HepG2 (cell line): ENCODE measurements around the gene FAM131C. TPM values are rescaled to one million over a fixed set of nuclear protein-coding genes. Genes with fewer than 3 reads are reported as not detected.
A peak's percentile ranks its signal among the peaks of the same experiment; 100 is the strongest.

ENCODE experiments used
- BCL6 ChIP-seq: IDR thresholded peaks from 2 replicates; pipeline ENCODE4 v1.6.1; 2016; ENCODE audit warnings: missing genetic modification reagents, missing compliant biosample characterization
- GPN1 ChIP-seq: sonication (generic); formaldehyde crosslinking; IDR thresholded peaks from 2 replicates; pipeline ENCODE4 v1.5.1; 2020; ENCODE audit warnings: missing genetic modification reagents, borderline replicate concordance
- KLF16 ChIP-seq, 2 experiments: sonication (generic) in 1 of 2; formaldehyde crosslinking in 1 of 2; IDR thresholded peaks; 2 replicates each; pipeline versions ENCODE4 v1.6.1 to v1.8.0; 2016 to 2023; ENCODE audit warnings: missing genetic modification reagents in 2 of 2, missing compliant biosample characterization in 1 of 2
- NCOA5 ChIP-seq: sonication (generic); formaldehyde crosslinking; IDR thresholded peaks from 2 replicates; pipeline ENCODE4 v1.4.0; 2020; ENCODE audit warnings: missing genetic modification reagents
- NR1H2 ChIP-seq: sonication (generic); formaldehyde crosslinking; IDR thresholded peaks from 2 replicates; pipeline ENCODE4 v1.8.1; 2022; ENCODE audit warnings: low read depth, missing genetic modification reagents, borderline replicate concordance
- PLRG1 ChIP-seq: fragments of 450-650 bp; conservative IDR thresholded peaks from 2 replicates; pipeline ENCODE4 v1.6.1; 2016
- POLR2AphosphoS5 ChIP-seq: IDR thresholded peaks from 2 replicates; pipeline ENCODE4 v1.6.1; 2012; ENCODE audit warnings: low read depth, low read length
- SIN3A ChIP-seq: IDR thresholded peaks from 2 replicates; pipeline ENCODE4 v1.6.1; 2011; ENCODE audit warnings: low read depth, mild to moderate bottlenecking, control low read depth, low read length, borderline replicate concordance
- SMARCC2 ChIP-seq: fragments of 450-650 bp; IDR thresholded peaks from 2 replicates; pipeline ENCODE4 v1.6.1; 2017; ENCODE audit warnings: antibody characterized with exemption, mild to moderate bottlenecking
- SNRNP70 ChIP-seq: fragments of 200-400 bp; formaldehyde crosslinking; IDR thresholded peaks from 2 replicates; pipeline ENCODE4 v1.6.1; 2017; ENCODE audit warnings: mild to moderate bottlenecking, low read depth, low read length, moderate library complexity
- TAF15 ChIP-seq: fragments of 200-400 bp; formaldehyde crosslinking; IDR thresholded peaks from one replicate; pipeline ENCODE4 v1.6.1; 2018; ENCODE audit warnings: mild to moderate bottlenecking, low read depth, low read length; ENCODE audit not compliant: poor library complexity, severe bottlenecking
- YEATS2 ChIP-seq: sonication (generic); formaldehyde crosslinking; IDR thresholded peaks from 2 replicates; pipeline ENCODE4 v1.4.0; 2020; ENCODE audit warnings: missing genetic modification reagents, borderline replicate concordance
- ZFP36L1 ChIP-seq: sonication (generic); formaldehyde crosslinking; IDR thresholded peaks from 2 replicates; pipeline ENCODE4 v1.8.0; 2022; ENCODE audit warnings: mild to moderate bottlenecking, missing genetic modification reagents, moderate library complexity
- ZNF224 ChIP-seq: sonication (generic); formaldehyde crosslinking; IDR thresholded peaks from 2 replicates; pipeline ENCODE4 v1.5.0; 2020; ENCODE audit warnings: mild to moderate bottlenecking, missing genetic modification reagents
- ZNF446 ChIP-seq: sonication (generic); formaldehyde crosslinking; IDR thresholded peaks from 2 replicates; pipeline ENCODE4 v1.5.0; 2020; ENCODE audit warnings: mild to moderate bottlenecking, missing genetic modification reagents
- ZNF616 ChIP-seq: sonication (generic); formaldehyde crosslinking; IDR thresholded peaks from 2 replicates; pipeline ENCODE4 v1.5.0; 2020; ENCODE audit warnings: low read depth, mild to moderate bottlenecking, missing genetic modification reagents
- ZNF724P ChIP-seq: sonication (generic); formaldehyde crosslinking; IDR thresholded peaks from 2 replicates; pipeline ENCODE4 v1.8.0; 2022; ENCODE audit warnings: missing genetic modification reagents, borderline replicate concordance
- polyA plus RNA-seq, 8 experiments: library from polyadenylated mRNA; depleted of rRNA in 3 of 8; stranded (reverse) in 7 of 8; unstranded in 1 of 8; fragments of >200 nt; fragmentation: Illumina TruSeq in 4 of 8; extraction: Trizol in 4 of 8; gene quantifications; 2 replicates each; pipeline versions ENCODE4 v1.2.1 to v1.2.3, GENCODE V29; 2011 to 2016; ENCODE audit warnings: low read depth in 4 of 8, missing spikeins in 1 of 8, mixed read lengths in 1 of 8; ENCODE audit not compliant: insufficient read depth in 1 of 8
- total RNA-seq, 5 experiments: library from RNA; depleted of rRNA; stranded (reverse); fragments of >200 nt; fragmentation: Illumina TruSeq; extraction: Trizol; gene quantifications; 2 replicates each; pipeline ENCODE4 v1.2.3, GENCODE V29; 2016; ENCODE audit warnings: low read depth in 1 of 5
- TF ChIP-seq, protein P1 (sequence below): sonication (generic); formaldehyde crosslinking; IDR thresholded peaks from 2 replicates; pipeline ENCODE4 v1.5.0; 2020; ENCODE audit warnings: missing genetic modification reagents
- TF ChIP-seq, protein P2 (sequence below): sonication (generic); formaldehyde crosslinking; IDR thresholded peaks from 2 replicates; pipeline ENCODE4 v1.4.0; 2020; ENCODE audit warnings: missing genetic modification reagents
- TF ChIP-seq, protein P3 (sequence below): sonication (generic); formaldehyde crosslinking; IDR thresholded peaks from 2 replicates; pipeline ENCODE4 v1.4.0; 2020; ENCODE audit warnings: missing genetic modification reagents

The FAM131C gene
- total and polyA plus RNA-seq, 2 of the 13 experiments (the other 11 are each of a cell fraction or from before 2014, with no cell fraction given): 0.07 TPM; not detected in 1

DNA sequence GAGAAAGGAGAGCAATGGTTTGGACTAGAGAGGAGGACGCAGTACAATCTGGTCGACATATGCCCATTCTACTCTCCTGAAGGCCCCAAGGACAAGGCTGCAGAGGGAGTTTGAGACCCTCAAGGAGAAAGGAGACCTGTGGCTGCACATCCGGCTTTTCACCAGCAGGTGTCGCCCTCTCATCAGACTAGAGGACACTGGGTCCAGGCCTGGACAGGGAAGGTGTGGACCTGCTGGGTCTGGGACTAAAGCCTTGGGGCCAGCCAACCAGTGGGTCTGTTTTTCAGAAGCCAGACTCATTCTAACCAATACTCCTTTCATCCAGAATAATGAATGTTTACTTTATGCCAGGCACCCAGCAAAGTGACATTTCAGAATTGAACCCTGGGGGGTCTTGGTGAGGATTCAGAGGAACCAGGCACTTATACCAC, 64.4 kb downstream of the FAM131C start (continued):
- no peak for TF ChIP-seq ZFP36L1 (CRISPR knock-in tag)
- TF ChIP-seq SIN3A: no peak
- TF ChIP-seq KLF16 (CRISPR knock-in tag; IDR thresholded peaks at IDR 0.05): 0 out of 4 replicates have a peak, but pooled peaks of 1 of the 2 experiments have one; percentile 49
- TF ChIP-seq, protein P1, sequence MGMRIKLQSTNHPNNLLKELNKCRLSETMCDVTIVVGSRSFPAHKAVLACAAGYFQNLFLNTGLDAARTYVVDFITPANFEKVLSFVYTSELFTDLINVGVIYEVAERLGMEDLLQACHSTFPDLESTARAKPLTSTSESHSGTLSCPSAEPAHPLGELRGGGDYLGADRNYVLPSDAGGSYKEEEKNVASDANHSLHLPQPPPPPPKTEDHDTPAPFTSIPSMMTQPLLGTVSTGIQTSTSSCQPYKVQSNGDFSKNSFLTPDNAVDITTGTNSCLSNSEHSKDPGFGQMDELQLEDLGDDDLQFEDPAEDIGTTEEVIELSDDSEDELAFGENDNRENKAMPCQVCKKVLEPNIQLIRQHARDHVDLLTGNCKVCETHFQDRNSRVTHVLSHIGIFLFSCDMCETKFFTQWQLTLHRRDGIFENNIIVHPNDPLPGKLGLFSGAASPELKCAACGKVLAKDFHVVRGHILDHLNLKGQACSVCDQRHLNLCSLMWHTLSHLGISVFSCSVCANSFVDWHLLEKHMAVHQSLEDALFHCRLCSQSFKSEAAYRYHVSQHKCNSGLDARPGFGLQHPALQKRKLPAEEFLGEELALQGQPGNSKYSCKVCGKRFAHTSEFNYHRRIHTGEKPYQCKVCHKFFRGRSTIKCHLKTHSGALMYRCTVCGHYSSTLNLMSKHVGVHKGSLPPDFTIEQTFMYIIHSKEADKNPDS (CRISPR knock-in tag): no peak
- TF ChIP-seq, protein P2, sequence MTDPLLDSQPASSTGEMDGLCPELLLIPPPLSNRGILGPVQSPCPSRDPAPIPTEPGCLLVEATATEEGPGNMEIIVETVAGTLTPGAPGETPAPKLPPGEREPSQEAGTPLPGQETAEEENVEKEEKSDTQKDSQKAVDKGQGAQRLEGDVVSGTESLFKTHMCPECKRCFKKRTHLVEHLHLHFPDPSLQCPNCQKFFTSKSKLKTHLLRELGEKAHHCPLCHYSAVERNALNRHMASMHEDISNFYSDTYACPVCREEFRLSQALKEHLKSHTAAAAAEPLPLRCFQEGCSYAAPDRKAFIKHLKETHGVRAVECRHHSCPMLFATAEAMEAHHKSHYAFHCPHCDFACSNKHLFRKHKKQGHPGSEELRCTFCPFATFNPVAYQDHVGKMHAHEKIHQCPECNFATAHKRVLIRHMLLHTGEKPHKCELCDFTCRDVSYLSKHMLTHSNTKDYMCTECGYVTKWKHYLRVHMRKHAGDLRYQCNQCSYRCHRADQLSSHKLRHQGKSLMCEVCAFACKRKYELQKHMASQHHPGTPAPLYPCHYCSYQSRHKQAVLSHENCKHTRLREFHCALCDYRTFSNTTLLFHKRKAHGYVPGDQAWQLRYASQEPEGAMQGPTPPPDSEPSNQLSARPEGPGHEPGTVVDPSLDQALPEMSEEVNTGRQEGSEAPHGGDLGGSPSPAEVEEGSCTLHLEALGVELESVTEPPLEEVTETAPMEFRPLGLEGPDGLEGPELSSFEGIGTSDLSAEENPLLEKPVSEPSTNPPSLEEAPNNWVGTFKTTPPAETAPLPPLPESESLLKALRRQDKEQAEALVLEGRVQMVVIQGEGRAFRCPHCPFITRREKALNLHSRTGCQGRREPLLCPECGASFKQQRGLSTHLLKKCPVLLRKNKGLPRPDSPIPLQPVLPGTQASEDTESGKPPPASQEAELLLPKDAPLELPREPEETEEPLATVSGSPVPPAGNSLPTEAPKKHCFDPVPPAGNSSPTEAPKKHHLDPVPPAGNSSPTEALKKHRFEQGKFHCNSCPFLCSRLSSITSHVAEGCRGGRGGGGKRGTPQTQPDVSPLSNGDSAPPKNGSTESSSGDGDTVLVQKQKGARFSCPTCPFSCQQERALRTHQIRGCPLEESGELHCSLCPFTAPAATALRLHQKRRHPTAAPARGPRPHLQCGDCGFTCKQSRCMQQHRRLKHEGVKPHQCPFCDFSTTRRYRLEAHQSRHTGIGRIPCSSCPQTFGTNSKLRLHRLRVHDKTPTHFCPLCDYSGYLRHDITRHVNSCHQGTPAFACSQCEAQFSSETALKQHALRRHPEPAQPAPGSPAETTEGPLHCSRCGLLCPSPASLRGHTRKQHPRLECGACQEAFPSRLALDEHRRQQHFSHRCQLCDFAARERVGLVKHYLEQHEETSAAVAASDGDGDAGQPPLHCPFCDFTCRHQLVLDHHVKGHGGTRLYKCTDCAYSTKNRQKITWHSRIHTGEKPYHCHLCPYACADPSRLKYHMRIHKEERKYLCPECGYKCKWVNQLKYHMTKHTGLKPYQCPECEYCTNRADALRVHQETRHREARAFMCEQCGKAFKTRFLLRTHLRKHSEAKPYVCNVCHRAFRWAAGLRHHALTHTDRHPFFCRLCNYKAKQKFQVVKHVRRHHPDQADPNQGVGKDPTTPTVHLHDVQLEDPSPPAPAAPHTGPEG: no peak
- TF ChIP-seq PLRG1: no peak
- no peak for TF ChIP-seq ZNF724P (CRISPR knock-in tag)
- TF ChIP-seq ZNF616: no peak
- TF ChIP-seq GPN1 (CRISPR knock-in tag): no peak
- TF ChIP-seq NR1H2 (CRISPR knock-in tag): no peak
- TF ChIP-seq POLR2AphosphoS5: no peak
- TF ChIP-seq TAF15: no peak
- TF ChIP-seq SNRNP70: no peak
- TF ChIP-seq, protein P3, sequence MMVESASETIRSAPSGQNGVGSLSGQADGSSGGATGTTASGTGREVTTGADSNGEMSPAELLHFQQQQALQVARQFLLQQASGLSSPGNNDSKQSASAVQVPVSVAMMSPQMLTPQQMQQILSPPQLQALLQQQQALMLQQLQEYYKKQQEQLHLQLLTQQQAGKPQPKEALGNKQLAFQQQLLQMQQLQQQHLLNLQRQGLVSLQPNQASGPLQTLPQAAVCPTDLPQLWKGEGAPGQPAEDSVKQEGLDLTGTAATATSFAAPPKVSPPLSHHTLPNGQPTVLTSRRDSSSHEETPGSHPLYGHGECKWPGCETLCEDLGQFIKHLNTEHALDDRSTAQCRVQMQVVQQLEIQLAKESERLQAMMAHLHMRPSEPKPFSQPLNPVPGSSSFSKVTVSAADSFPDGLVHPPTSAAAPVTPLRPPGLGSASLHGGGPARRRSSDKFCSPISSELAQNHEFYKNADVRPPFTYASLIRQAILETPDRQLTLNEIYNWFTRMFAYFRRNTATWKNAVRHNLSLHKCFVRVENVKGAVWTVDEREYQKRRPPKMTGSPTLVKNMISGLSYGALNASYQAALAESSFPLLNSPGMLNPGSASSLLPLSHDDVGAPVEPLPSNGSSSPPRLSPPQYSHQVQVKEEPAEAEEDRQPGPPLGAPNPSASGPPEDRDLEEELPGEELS (CRISPR knock-in tag): no peak
- no peak for TF ChIP-seq NCOA5 (CRISPR knock-in tag)
- TF ChIP-seq ZNF224 (CRISPR knock-in tag): no peak
- TF ChIP-seq YEATS2: no peak; the same call in 1 of the 2 replicates
- TF ChIP-seq SMARCC2: no peak
- TF ChIP-seq ZNF446 (CRISPR knock-in tag): no peak
- TF ChIP-seq BCL6 (CRISPR knock-in tag): no peak
